Activated T-helper 17 cell treated with anti-CD3 and anti-CD28 coated beads, Interleukin-2, amount 50 U/mL, for 72 hours (primary cell): ENCODE data around the gene PDS5B. TPM values are rescaled to one million over a fixed set of nuclear protein-coding genes. Genes with fewer than 3 reads are reported as not detected.
A peak's percentile ranks its signal among the peaks of the same experiment; 100 is the strongest.
"Not testable (repeated sequence)": the region's sequence is repeated elsewhere in the genome, so short reads cannot be mapped to it uniquely, and the experiment has no call there.

Experiments
- ATAC-seq: fragments of 150-1000 bp; cut with Tn5 transposase; replicated peaks from 2 replicates; pipeline ENCODE4 v1.10.0; 2021; ENCODE audit warnings: mild to moderate bottlenecking, moderate library complexity
- H3K27ac Mint-ChIP-seq: one replicate; pipeline ENCODE4 v1.8.0; 2022; ENCODE audit warnings: mixed read lengths
- H3K27me3 Mint-ChIP-seq: one replicate; pipeline ENCODE4 v1.8.0; 2022; ENCODE audit warnings: mixed read lengths
- H3K36me3 Mint-ChIP-seq: one replicate; pipeline ENCODE4 v1.8.0; 2022; ENCODE audit warnings: low read depth, mild to moderate bottlenecking, mixed read lengths
- H3K4me1 Mint-ChIP-seq: one replicate; pipeline ENCODE4 v1.8.0; 2022; ENCODE audit warnings: mixed read lengths
- H3K4me3 Mint-ChIP-seq: one replicate; pipeline ENCODE4 v1.8.0; 2022; ENCODE audit warnings: mild to moderate bottlenecking, mixed read lengths
- H3K9me3 Mint-ChIP-seq: one replicate; pipeline ENCODE4 v1.8.0; 2022; ENCODE audit warnings: mixed read lengths
- total RNA-seq, 2 donors: library from RNA; stranded (reverse); gene quantifications; one replicate each; pipeline ENCODE4 v1.2.3, GENCODE V29; 2022

Gene PDS5B
- total RNA-seq, 2 donors from 2014 or later, result 55.6 to 62.2 TPM

DNA sequence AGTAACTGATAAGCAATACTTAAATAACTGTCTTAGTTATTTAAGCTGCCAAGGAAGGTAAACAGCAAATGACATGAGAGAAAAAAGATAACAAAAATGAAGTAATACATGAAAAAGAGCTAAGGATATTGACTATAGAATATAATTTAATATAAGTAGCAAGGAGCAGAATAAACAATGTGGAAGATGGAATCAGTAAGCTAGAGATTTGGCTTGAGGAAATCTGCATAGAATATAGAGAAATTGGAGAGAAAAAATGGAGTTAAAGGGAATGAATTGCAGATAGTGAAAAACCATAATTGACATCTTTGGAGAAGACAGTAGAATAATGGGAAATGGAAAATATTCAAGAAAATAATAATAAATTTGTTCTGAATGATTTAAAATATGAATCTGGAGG, 127.1 kb downstream of the PDS5B start:
- Mint-ChIP-seq H3K27me3 (no peaks in the 10 kb centered on the region), H3K36me3 (peaks cover 75% of the 10 kb centered on the region), H3K4me1 (no peaks in the 10 kb centered on the region), H3K9me3 (peaks cover 6% of the 10 kb centered on the region), H3K27ac (no peak overlapping the region), H3K4me3 (no peak overlapping the region)
- ATAC-seq, result no peak

DNA sequence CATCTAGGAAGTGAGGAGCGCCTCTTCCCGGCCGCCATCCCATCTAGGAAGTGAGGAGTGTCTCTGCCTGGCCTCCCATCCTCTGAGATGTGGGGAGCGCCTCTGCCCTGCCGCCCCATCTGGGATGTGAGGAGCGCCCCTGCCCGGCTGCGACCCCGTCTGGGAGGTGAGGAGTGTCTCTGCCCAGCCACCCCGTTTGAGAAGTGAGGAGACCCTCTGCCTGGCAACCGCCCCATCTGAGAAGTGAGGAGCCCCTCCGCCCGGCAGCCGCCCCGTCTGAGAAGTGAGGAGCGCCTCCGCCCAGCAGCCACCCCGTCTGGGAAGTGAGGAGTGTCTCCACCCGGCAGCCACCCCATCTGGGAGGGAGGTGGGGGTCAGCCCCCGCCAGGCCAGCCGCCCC, 129.9 kb downstream of the PDS5B start:
- not testable (repeated sequence) for H3K27ac Mint-ChIP-seq, ATAC-seq, H3K27me3 Mint-ChIP-seq, H3K4me3 Mint-ChIP-seq, H3K9me3 Mint-ChIP-seq, H3K4me1 Mint-ChIP-seq
- peaks cover 57% of the 10 kb centered on the region for H3K36me3 Mint-ChIP-seq

DNA sequence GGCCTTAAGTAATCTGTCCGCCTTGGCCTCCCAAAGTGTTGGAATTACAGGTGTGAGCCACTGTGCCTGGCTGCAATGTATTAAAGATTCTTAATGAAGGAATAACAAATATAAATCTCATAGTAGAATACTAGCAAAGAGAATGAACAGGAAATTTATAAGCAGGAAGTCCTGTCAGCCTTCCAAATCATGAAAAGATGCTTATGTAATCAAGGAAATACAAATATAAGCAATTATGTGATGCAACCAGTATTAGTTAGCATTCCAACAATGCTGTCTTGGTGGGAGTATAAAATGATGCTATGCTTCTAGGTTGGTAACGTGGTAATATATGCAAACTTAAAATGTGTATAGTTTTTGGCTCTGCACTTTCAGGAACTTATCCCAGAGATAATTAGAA, 133.8 kb downstream of the PDS5B start:
- Mint-ChIP-seq H3K27me3 (no peaks in the 10 kb centered on the region), H3K9me3 (no peaks in the 10 kb centered on the region), H3K27ac (no peak overlapping the region), H3K4me1 (peaks cover 5% of the 10 kb centered on the region), H3K4me3 (no peak overlapping the region), H3K36me3 (peaks cover 49% of the 10 kb centered on the region)
- ATAC-seq, result no peak

DNA sequence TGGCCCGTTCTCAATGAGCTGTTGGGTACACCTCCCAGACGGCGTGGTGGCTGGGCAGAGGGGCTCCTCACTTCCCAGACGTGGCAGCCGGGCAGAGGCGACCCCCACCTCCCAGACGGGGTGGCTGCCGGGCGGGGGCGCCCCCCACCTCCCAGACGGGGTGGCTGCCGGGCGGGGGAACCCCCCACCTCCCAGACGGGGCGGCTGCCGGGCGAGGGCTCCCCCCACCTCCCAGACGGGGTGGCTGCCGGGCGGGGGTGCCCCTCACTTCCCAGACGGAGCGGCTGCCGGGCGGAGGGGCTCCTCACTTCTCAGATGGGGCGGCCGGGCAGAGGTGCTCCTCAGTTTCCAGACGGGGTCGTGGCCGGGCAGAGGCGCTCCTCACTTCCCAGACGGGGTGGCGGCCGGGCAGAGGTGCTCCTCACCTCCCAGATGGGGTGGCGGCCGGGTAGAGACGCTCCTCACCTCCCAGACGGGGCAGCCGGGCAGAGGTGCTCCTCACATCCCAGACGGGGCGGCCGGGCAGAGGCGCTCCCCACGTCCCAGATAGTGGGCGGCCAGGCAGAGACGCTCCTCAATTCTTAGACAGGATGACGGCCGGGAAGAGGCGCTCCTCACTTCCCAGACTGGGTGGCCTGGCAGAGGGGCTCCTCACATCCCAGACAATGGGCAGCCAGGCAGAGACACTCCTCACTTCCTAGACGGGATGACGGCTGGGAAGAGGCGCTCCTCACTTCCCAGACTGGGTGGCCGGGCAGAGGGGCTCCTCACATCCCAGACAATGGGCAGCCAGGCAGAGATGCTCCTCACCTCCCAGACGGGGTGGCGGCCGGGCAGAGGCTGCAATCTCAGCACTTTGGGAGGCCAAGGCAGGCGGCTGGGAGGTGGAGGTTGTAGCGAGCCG, 135.1 kb downstream of the PDS5B start:
- H3K27me3 Mint-ChIP-seq, H3K4me3 Mint-ChIP-seq, H3K27ac Mint-ChIP-seq, ATAC-seq, H3K9me3 Mint-ChIP-seq, H3K4me1 Mint-ChIP-seq: not testable (repeated sequence)
- H3K36me3 Mint-ChIP-seq, result peaks cover 49% of the 10 kb centered on the region

DNA sequence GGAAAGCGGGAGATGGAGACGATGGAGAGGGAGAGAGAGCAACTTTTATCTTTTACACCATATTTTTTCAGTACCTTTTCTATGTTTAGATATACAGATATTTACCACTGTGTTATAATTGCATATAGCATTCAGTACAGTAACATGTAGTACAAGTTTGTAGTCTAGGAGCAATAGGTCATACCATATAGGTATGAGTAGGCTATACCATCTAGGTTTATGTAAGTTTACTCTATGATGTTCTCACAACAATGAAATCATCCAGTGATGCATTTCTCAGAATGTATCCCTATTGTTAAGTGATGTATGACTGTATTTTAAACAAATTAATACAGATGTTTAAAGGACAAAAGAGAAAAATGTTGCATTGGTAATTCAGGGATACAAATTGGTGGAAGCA, 136.1 kb downstream of the PDS5B start:
- peak; percentile 78 for ATAC-seq
- Mint-ChIP-seq H3K9me3 (no peaks in the 10 kb centered on the region), H3K27ac (peak overlapping the region; percentile 65), H3K4me3 (no peak overlapping the region), H3K4me1 (peaks cover 12% of the 10 kb centered on the region), H3K27me3 (no peaks in the 10 kb centered on the region), H3K36me3 (peaks cover 49% of the 10 kb centered on the region)

DNA sequence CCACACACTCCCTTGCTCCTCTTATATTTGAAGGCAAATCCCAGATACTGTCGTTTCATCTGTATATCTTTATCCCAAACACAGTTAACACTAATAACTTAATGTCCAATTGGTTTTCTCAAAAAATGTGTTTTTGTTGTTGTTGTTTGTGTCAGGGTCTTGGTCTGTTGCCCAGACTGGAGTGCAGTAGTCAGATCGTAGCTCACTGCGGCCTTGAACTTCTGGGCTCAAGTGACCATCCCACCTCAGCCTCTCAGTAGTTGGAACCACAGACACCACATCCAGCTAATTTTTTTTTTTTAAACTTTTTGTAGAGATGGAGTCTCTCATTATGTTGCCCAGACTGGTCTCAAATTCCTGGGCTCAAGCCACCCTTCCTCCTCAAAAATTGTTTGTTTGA, 137.7 kb downstream of the PDS5B start:
- Mint-ChIP-seq H3K36me3 (peaks cover 43% of the 10 kb centered on the region), H3K9me3 (no peaks in the 10 kb centered on the region), H3K27me3 (no peaks in the 10 kb centered on the region), H3K4me1 (peaks cover 12% of the 10 kb centered on the region), H3K4me3 (no peak overlapping the region), H3K27ac (no peak overlapping the region)
- no peak for ATAC-seq

DNA sequence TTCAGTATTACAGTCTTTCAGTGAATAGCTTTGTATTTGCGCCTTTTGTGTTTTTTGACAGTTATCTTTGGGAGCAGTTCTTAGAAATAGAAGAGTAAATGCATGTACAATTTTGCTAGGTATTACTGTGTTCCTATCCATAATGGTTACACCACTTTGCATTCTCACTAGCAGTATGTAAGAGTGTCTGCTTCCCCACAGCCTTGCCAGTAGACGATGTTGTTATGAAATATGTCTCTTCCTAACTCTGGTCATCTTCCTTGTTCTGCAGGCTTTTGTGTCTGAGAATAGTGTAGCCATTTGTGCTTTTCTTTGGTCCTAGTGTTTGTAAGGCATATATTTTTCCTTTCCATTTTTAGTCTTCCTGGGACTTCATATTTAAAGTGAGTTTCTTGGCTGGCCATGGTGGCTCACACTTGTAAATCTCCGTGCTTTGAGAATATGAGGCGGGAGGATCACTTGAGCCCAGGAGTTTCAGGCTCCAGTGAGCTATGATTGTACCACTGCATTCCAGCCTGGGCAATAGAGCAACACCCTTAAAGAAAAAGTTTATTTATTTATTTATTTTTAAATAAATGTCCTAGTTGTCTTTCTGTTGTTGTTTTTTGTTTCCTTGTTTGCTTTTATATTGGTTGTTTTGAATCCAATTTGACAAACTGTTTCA, 140.3 kb downstream of the PDS5B start:
- no peaks in the 10 kb centered on the region for H3K9me3 Mint-ChIP-seq
- no peak overlapping the region for H3K27ac Mint-ChIP-seq
- H3K27me3 Mint-ChIP-seq, result no peaks in the 10 kb centered on the region
- ATAC-seq, result no peak
- peaks cover 27% of the 10 kb centered on the region for H3K4me1 Mint-ChIP-seq
- no peak overlapping the region for H3K4me3 Mint-ChIP-seq
- H3K36me3 Mint-ChIP-seq, result peaks cover 34% of the 10 kb centered on the region

DNA sequence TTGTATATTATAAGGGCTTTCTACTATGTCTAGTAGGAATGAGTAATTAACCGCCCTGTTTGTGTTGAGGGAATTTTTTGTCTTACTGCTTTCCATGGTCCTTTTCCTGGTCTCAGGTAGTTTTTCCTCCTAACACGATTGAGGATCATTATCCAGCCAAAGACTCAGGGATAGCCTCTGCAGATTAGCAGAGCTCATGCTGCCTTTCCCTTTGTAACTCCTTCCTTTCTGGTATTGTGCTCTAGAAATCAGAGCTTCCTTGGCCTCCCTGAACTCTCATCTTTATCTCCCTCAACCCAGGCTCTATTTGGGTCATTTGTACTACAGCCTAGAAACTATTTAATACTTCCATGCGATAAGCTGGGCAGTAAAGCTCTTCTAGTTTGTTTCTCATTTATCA, 142.1 kb downstream of the PDS5B start:
- peaks cover 23% of the 10 kb centered on the region for H3K36me3 Mint-ChIP-seq
- peaks cover 24% of the 10 kb centered on the region for H3K4me1 Mint-ChIP-seq

DNA sequence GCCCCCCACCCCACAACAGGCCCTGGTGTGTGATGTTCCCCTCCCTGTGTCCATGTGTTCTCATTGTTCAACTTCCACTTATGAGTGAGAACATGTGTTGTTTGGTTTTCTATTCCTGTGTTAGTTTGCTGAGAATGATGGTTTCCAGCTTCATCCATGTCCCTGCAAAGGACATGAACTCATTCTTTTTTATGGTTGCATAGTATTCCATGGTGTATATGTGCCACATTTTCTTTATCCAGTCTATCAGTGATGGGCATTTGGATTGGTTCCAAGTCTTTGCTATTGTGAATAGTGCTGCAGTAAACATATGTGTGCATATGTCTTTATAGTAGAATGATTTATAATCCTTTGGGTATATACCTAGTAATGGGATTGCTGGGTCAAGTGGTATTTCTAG, 142.8 kb downstream of the PDS5B start:
- not testable (repeated sequence) for ATAC-seq, H3K4me3 Mint-ChIP-seq, H3K27me3 Mint-ChIP-seq, H3K27ac Mint-ChIP-seq, H3K9me3 Mint-ChIP-seq
- H3K4me1 Mint-ChIP-seq, result peaks cover 24% of the 10 kb centered on the region
- peaks cover 15% of the 10 kb centered on the region for H3K36me3 Mint-ChIP-seq

More for the DNA sequence above, 142.1 kb downstream of the PDS5B start:
- ATAC-seq, result no peak
- H3K27me3 Mint-ChIP-seq, result no peaks in the 10 kb centered on the region
- H3K9me3 Mint-ChIP-seq, result no peaks in the 10 kb centered on the region
- H3K27ac Mint-ChIP-seq, result no peak overlapping the region
- no peak overlapping the region for H3K4me3 Mint-ChIP-seq

DNA sequence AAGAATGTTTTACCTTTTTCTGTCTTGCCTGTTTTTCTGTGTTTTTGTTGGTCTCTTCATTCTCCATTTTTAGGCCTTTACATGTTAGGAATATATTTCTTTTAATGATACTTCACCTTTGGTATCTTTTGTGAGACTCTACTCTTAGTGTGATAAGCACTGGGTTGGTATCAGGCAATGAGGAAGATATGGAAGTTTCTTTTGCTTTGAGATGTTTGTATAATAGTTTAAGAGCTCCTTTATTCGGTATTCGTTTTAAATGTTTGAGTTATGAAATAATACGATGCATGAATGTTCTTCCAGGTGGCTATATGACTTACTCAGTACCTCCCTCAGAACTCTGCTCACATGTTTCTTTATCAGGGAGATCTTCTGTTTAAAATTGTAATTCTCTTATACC, 144.8 kb downstream of the PDS5B start:
- peak overlapping the region; percentile 4 for H3K27ac Mint-ChIP-seq
- no peak overlapping the region for H3K4me3 Mint-ChIP-seq
- no peak for ATAC-seq
- H3K27me3 Mint-ChIP-seq, result no peaks in the 10 kb centered on the region
- H3K4me1 Mint-ChIP-seq, result peaks cover 32% of the 10 kb centered on the region
- H3K36me3 Mint-ChIP-seq, result no peaks in the 10 kb centered on the region
- H3K9me3 Mint-ChIP-seq, result no peaks in the 10 kb centered on the region

DNA sequence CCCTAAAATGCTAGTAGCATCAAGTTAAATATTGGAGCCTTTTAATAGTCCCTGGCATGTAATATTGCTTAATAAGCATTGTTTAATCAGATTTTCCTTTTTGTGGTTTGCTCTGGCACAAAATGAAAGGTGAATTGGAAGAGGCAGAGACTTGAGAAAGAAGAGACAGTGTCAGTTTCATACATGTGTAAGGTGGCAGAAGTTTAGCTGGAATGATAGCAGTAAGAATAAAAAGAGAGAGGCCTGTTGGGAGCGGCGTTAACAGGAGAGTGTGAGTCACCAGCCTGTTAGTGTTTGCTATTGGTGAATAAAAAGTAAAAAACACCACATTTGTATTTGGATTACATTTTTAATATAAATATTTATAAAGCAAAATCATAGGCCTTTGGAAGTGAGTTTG, 145.3 kb downstream of the PDS5B start:
- no peaks in the 10 kb centered on the region for H3K27me3 Mint-ChIP-seq
- H3K4me1 Mint-ChIP-seq, result peaks cover 32% of the 10 kb centered on the region
- H3K4me3 Mint-ChIP-seq, result no peak overlapping the region
- H3K36me3 Mint-ChIP-seq, result no peaks in the 10 kb centered on the region
- ATAC-seq, result peak; percentile 78
- H3K9me3 Mint-ChIP-seq, result no peaks in the 10 kb centered on the region
- H3K27ac Mint-ChIP-seq, result peak overlapping the region; percentile 4

DNA sequence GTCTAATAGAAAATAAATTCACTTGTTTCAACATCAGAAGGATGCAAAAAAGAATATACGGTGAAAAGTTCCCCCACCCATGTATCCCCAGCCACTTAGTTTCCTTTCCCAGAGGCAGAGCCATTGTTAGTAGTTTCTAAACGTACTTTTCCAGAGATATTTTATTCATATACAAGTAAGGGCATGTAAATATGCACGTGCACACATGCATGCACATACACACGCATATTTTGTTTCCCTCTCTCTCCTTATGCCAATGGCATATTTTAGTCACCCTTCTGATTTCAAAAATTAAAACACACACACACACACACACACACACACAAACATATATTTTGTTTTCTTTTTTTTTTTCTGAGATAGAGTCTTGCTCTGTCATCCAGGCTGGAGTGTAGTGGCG, 147.4 kb downstream of the PDS5B start:
- Mint-ChIP-seq H3K27me3 (no peaks in the 10 kb centered on the region), H3K27ac (no peak overlapping the region), H3K4me1 (peaks cover 46% of the 10 kb centered on the region), H3K4me3 (no peak overlapping the region), H3K36me3 (no peaks in the 10 kb centered on the region), H3K9me3 (no peaks in the 10 kb centered on the region)
- ATAC-seq, result no peak

DNA sequence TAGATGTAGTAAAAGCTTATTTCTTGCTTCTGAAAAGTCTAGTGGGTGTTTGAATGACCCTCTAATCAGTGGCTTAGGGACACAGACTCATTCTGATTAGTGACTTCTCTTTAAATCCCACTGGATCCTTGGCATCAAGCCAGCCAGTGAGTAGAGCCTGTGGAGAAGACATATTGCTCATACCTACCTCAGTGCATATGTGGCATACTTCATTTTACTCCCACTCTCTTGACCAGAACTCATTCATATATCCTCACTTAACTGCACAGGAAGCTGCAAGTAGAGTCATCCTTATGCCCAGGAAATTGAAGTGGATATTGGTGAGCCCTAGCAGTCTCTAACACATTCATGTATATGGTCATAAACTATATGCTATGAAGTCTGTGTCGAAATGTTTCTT, 148.3 kb downstream of the PDS5B start:
- Mint-ChIP-seq H3K4me3 (no peak overlapping the region), H3K9me3 (no peaks in the 10 kb centered on the region), H3K27me3 (no peaks in the 10 kb centered on the region), H3K4me1 (peaks cover 46% of the 10 kb centered on the region), H3K27ac (no peak overlapping the region), H3K36me3 (peaks cover 3% of the 10 kb centered on the region)
- peak; percentile 83 for ATAC-seq

DNA sequence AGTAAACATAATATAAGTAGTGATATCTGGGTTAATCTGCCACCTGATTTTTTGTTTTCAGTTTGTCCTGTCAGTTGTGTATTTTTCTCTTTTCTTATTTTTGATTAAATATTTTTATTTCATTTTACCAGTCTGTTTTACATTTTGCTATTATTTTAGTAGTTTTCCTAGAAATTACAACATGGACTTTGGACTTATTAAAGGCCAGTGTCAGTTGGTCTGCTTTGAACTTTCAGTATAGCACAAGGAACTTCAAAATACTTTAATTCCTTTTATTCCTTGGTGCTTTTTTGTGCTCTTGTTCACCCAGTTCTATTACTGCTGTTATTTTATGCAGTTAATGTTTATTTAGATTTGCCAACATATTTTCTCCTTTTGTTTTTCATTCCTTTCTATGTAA, 149.6 kb downstream of the PDS5B start:
- Mint-ChIP-seq H3K36me3 (peaks cover 16% of the 10 kb centered on the region), H3K27me3 (no peaks in the 10 kb centered on the region), H3K27ac (peak overlapping the region; percentile 85), H3K9me3 (no peaks in the 10 kb centered on the region), H3K4me3 (peak overlapping the region; percentile 79), H3K4me1 (peaks cover 38% of the 10 kb centered on the region)
- no peak for ATAC-seq

DNA sequence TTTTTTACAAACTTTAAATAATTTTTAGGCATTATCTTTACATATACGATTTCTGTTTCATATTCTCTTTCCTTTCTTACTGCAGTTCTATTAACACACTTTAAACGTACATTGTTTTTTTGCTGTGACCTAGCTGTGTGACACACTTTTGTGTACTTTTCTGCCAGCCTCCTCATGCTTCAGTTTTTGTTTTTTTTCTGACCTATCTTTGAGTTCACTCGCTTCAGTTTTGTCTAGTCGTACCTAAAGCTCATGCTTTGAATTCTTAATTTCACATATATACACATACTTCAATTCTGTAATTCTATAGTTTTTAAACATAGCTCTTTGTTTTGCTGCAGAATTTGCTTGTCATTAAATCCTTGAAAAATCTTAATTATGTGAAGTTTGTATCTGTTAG, 150.4 kb downstream of the PDS5B start:
- peak overlapping the region; percentile 79 for H3K4me3 Mint-ChIP-seq
- peak overlapping the region; percentile 85 for H3K27ac Mint-ChIP-seq
- H3K9me3 Mint-ChIP-seq, result no peaks in the 10 kb centered on the region
- H3K4me1 Mint-ChIP-seq, result peaks cover 30% of the 10 kb centered on the region
- no peak for ATAC-seq
- H3K27me3 Mint-ChIP-seq, result no peaks in the 10 kb centered on the region
- H3K36me3 Mint-ChIP-seq, result peaks cover 24% of the 10 kb centered on the region
